Stomach (tissue), 9 donors: ENCODE measurements around the gene UBE2D2. TPM values are rescaled to one million over a fixed set of nuclear protein-coding genes. Genes with fewer than 3 reads are reported as not detected.

ENCODE experiments used
- DNase-seq, 2 donors: peaks; one replicate each; pipeline versions ENCODE4 v3.0.0 to v3.0.0-alpha.2; 2013 to 2019
- H3K27ac ChIP-seq, 5 donors: fragments of 200-600 bp in 4 of 5; sonication (generic) in 4 of 5; one replicate each; pipeline ENCODE4 v1.5.1; 2013 to 2019; ENCODE audit warnings: mild to moderate bottlenecking in 1 of 5, moderate library complexity in 1 of 5
- H3K27me3 ChIP-seq, 3 donors: fragments of 200-600 bp; sonication (generic); one replicate each; pipeline ENCODE4 v1.5.1; 2017 to 2019; ENCODE audit warnings: mixed run types in 1 of 3
- H3K36me3 ChIP-seq, 4 donors: fragments of 200-600 bp; sonication (generic); 1 replicate in 3 of 4; 2 replicates in 1 of 4; pipeline ENCODE4 v1.5.1; 2016 to 2019
- H3K4me1 ChIP-seq, 4 donors: fragments of 200-600 bp; sonication (generic); one replicate each; pipeline ENCODE4 v1.5.1; 2016 to 2019
- H3K4me3 ChIP-seq, 4 donors: fragments of 200-600 bp; sonication (generic) in 3 of 4; one replicate each; pipeline ENCODE4 v1.5.1; 2016 to 2019; ENCODE audit warnings: mild to moderate bottlenecking in 1 of 4
- H3K9me3 ChIP-seq, 4 donors: fragments of 200-600 bp; sonication (generic); one replicate each; pipeline ENCODE4 v1.5.1; 2016 to 2019
- EP300 ChIP-seq: sonication (generic); formaldehyde crosslinking; IDR thresholded peaks from one replicate; pipeline ENCODE4 v1.6.1; 2017; ENCODE audit warnings: antibody characterized with exemption
- POLR2A ChIP-seq, 4 donors: fragments of 450-650 bp; IDR thresholded peaks; one replicate each; pipeline ENCODE4 v1.6.1; 2016; ENCODE audit warnings: antibody characterized with exemption in 4 of 4, control low read depth in 2 of 4, mild to moderate bottlenecking in 1 of 4, moderate library complexity in 1 of 4
- POLR2AphosphoS5 ChIP-seq, 3 donors: sonication (generic); formaldehyde crosslinking; IDR thresholded peaks; one replicate each; pipeline ENCODE4 v1.6.1; 2016; ENCODE audit warnings: antibody characterized with exemption in 3 of 3
- WGBS, 5 donors: extraction: QIAGEN DNeasy Blood & Tissue Kit in 3 of 5; methylation state at CpG; one replicate each; pipeline versions ENCODE4 v1.1.5 to v1.1.7; 2013 to 2018; 5-methylcytosine and 5-hydroxymethylcytosine counted together
- intact Hi-C: fragments of 100-400 bp; cut with DNase I; formaldehyde crosslinking; loops from one replicate; pipeline ENCODE4 v1.15.1; 2023; ENCODE audit warnings: low total_unique reads
- polyA plus RNA-seq, 3 donors: library from polyadenylated mRNA; stranded (reverse); fragments of 200-250 nt; gene quantifications; one replicate each; pipeline ENCODE4 v1.2.3, GENCODE V29; 2013
- total RNA-seq, 5 donors: library from RNA; depleted of rRNA; stranded (reverse); fragments of >200 nt; gene quantifications; one replicate each; pipeline versions ENCODE4 v1.1.0 to v1.2.3, GENCODE V29; 2014 to 2016
- TF ChIP-seq, protein P1 (sequence below), 7 experiments: fragments of 450-650 bp in 4 of 7; fragments of 200-600 bp in 3 of 7; sonication (generic) in 3 of 7; IDR thresholded peaks; one replicate each; pipeline ENCODE4 v1.5.1; 2016 to 2019; ENCODE audit warnings: antibody characterized with exemption in 7 of 7, control low read depth in 2 of 7, mild to moderate bottlenecking in 1 of 7
- donor health status: healthy with polysubstance abuse.
- donor health status: Bipolar disorder and iron deficiency.
- donor health status: healthy.

Gene UBE2D2
- total and polyA plus RNA-seq, 8 donors: 29.8 to 220 (median 75.6) TPM

DNA sequence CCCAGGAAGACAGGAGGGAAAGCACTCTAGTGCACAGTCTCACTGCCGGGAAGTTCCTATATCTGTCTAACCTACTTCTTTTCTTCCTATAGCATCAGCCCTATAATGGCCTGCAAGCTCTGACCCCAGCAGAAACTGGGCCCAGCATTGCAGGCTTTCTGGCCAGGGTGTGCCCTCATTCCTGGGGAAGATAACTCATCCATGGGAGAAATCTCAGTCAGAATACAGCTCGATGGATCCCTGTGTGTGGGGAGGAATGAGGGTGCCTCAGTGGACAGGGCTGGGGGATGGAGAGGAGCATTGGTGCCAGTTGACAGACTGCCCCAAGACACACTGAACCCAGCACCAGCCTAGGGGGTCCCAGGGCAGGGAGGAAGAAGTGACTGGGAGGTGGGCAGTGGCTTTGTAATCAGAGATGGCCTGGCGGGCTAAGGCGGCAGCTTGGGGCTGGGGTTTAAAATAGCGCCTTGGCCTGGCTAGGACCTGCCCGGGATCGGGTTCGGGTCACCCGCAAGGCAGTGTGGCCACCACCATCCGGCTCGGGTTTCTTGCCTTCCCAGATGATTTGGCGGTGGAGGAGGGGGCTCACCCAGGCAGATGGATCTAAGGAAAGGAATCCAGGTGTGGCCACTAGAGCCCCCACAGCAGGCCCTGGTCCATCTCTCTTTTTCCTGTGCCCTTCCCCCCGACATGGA lies 79.4 kb downstream of the UBE2D2 start:
- H3K27ac ChIP-seq: peak overlapping the region in 1 of 5 donors; percentile 28
- no peaks in the 10 kb centered on the region for H3K9me3 ChIP-seq
- intact Hi-C loops: no loop called here
- WGBS, 5 donors: 86 to 93% (median 89%) methylated on average over 12 to 13 of the region's 13 CpGs
- H3K27me3 ChIP-seq: peaks cover 0 to 3% (median 0%) of the 10 kb centered on the region in 3 donors
- peak; percentile 10 to 21 for DNase-seq
- H3K36me3 ChIP-seq: no peaks in the 10 kb centered on the region
- no peak overlapping the region for H3K4me3 ChIP-seq
- peaks cover 52 to 74% (median 64%) of the 10 kb centered on the region in 4 donors for H3K4me1 ChIP-seq
- TF ChIP-seq POLR2A (IDR thresholded peaks at IDR 0.05) (no peak), EP300 (no peak)

DNA sequence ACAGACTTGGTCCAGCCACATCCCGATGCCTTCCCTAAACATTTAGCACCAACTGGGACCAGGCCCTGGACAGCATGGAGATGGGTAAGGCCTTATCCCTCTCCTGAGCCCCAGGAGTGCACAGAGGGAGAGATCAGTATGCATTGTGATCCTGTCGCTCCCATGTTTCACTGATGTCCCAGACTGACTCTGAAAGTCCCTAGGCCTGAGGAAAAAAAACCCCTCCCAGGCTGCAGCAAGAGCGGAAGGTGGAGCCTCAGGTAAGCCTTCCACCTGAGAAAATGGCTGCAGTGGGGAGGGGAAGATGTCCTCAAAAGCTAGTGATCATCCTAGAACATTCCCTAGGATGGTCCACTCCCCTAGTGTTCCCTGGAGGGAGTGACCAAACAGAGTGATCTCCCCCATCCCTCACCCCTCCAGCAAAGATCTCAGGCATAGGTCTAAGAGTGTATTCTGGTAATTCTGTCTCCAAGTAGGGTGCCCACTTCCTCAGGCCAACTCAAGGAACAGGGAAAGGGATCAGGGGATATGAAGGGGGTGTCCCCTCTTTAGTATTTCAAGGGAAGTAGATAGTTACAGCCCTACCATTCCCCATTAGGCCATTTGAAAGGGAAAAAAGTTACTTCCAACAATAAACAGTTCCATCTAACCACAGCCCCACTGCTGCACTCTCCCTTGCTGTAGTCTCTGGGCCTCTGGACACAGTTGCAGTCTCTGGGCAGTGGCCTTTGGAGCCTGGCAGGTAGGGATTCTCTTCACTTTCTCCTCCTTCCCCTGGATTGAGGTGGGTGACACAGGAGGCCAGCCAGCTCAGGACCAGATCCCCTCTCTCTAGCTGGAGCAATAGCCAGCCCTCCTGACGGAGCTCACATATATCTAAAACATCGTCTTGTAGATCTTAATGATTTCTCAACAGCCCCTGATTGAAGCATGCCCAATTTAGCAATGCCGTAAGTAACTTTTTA lies 80.3 kb downstream of the UBE2D2 start:
- Histone ChIP-seq H3K27ac (peak overlapping the region in 1 of 5 donors; percentile 4), H3K27me3 (peaks cover 0 to 3% (median 0%) of the 10 kb centered on the region in 3 donors), H3K36me3 (no peaks in the 10 kb centered on the region), H3K4me3 (no peak overlapping the region), H3K9me3 (no peaks in the 10 kb centered on the region), H3K4me1 (peaks cover 44 to 65% (median 56%) of the 10 kb centered on the region in 4 donors)
- TF ChIP-seq, protein P1, sequence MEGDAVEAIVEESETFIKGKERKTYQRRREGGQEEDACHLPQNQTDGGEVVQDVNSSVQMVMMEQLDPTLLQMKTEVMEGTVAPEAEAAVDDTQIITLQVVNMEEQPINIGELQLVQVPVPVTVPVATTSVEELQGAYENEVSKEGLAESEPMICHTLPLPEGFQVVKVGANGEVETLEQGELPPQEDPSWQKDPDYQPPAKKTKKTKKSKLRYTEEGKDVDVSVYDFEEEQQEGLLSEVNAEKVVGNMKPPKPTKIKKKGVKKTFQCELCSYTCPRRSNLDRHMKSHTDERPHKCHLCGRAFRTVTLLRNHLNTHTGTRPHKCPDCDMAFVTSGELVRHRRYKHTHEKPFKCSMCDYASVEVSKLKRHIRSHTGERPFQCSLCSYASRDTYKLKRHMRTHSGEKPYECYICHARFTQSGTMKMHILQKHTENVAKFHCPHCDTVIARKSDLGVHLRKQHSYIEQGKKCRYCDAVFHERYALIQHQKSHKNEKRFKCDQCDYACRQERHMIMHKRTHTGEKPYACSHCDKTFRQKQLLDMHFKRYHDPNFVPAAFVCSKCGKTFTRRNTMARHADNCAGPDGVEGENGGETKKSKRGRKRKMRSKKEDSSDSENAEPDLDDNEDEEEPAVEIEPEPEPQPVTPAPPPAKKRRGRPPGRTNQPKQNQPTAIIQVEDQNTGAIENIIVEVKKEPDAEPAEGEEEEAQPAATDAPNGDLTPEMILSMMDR (IDR thresholded peaks at IDR 0.05): no peak
- TF ChIP-seq POLR2A (IDR thresholded peaks at IDR 0.05) (no peak), POLR2AphosphoS5 (IDR thresholded peaks at IDR 0.05) (no peak), EP300 (no peak)
- WGBS, 5 donors: 85 to 93% (median 91%) methylated on average over 6 of the region's 6 CpGs
- peak; percentile 5 to 16 for DNase-seq
- intact Hi-C loops: no loop called here

DNA sequence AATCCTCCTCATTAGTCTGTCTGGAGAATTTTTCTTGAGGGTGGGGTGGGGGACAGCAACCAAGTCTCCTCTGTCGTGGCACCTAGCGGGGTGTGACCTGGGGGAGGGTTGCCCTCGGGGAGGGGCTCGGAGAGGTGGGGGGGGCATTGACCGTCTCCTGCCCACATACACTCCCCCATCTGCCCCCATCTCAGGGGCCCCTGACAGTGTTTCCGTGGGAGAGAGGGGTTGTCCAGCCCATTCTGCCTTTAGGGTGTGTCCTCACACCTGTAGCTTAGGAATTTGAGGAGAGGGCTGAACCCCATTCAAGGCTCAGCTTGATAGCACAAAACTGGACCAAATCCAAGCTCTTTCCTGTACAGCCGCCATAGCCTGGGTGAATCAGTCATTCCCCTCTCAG lies 81.1 kb downstream of the UBE2D2 start:
- no peak overlapping the region for H3K27ac ChIP-seq
- peaks cover 0 to 7% (median 0%) of the 10 kb centered on the region in 3 donors for H3K27me3 ChIP-seq
- no peaks in the 10 kb centered on the region for H3K9me3 ChIP-seq
- TF ChIP-seq, protein P1 (IDR thresholded peaks at IDR 0.05): no peak
- TF ChIP-seq EP300 (no peak), POLR2AphosphoS5 (IDR thresholded peaks at IDR 0.05) (no peak), POLR2A (IDR thresholded peaks at IDR 0.05) (no peak)
- peaks cover 39 to 65% (median 54%) of the 10 kb centered on the region in 4 donors for H3K4me1 ChIP-seq
- H3K36me3 ChIP-seq: no peaks in the 10 kb centered on the region
- intact Hi-C loops: no loop called here
- H3K4me3 ChIP-seq: no peak overlapping the region
- DNase-seq: peak; percentile 5 to 27
- WGBS, 5 donors: 43 to 63% (median 51%) methylated on average over 7 of the region's 7 CpGs

DNA sequence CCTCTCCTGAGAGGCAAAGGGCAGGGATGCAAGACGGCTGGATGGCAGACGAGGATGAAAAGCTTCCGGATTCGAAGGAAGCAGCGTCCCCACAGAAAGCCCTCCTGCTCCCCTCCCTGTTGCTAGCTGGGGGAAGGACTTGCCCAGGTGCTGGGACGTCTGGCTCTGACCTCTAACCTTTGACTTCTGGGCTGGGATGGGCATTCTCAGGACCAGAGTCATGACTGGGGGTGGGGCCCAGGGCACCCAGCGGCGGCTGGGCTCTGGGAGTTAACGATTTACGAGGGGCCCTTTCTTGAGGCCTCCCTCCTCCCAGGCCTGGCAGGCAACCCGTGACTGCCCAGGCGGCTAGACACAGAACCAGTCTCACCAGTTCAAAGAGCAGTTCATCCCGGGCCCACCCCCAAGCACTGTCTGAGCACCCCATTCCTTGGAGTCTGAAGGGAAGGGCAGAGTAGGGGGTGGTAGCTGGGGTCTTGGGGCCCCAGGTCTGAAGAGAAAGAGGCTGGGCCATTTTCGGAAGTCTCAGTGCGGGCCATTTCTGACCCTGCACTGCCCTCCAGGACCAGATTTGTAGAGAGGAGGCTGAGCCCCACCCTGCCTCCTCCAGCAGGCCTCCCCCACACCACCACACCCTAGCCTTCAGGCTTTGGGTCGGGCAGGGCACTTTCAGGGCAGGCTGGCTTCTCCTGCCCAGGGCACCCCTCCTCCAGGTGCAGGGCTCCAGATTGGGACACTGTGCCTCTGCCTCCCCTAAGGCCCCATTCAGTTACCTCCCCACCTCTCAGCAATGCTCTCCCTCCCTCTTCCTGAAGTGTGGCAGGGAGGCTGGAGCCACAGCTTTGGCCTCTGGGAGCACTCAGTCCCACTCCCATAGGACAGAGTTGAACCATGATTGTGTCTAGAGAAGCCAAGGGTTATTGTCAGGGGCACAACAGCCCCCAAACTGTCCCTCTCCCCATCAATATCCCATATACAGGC lies 82.0 kb downstream of the UBE2D2 start:
- TF ChIP-seq, protein P1 (IDR thresholded peaks at IDR 0.05): no peak
- TF ChIP-seq POLR2AphosphoS5 (IDR thresholded peaks at IDR 0.05) (no peak), POLR2A (IDR thresholded peaks at IDR 0.05) (no peak), EP300 (no peak)
- intact Hi-C loops: no loop called here
- Histone ChIP-seq H3K4me1 (peaks cover 37 to 65% (median 53%) of the 10 kb centered on the region in 4 donors), H3K27ac (peak overlapping the region; percentile 37 to 62 (median 57)), H3K4me3 (no peak overlapping the region), H3K27me3 (peaks cover 0 to 15% (median 0%) of the 10 kb centered on the region in 3 donors), H3K36me3 (no peaks in the 10 kb centered on the region), H3K9me3 (no peaks in the 10 kb centered on the region)
- DNase-seq: peak; percentile 77 to 91
- WGBS, 5 donors: 32 to 56% (median 36%) methylated on average over 3 to 16 of the region's 16 CpGs
